ENCODE results near the gene KHK. TPM values are rescaled to one million over a fixed set of nuclear protein-coding genes. Genes with fewer than 3 reads are reported as not detected.

The KHK gene
- total RNA-seq, 2 donors from 2014 or later, result 0.91 to 7.0 TPM

GRCh38 chr2:27138111-27138510 lies 51.5 kb downstream of the KHK start:
- H3K27me3 ChIP-seq (replicated peaks; ENCODE audit: insufficient read depth), result no peaks in the 10 kb centered on the region
- TF ChIP-seq POLR2A (IDR thresholded peaks at IDR 0.05) (no peak), CTCF (IDR thresholded peaks at IDR 0.05) (no peak), POLR2AphosphoS5 (IDR thresholded peaks at IDR 0.05) (no peak)
- H3K9me3 ChIP-seq, result no peaks in the 10 kb centered on the region
- peaks cover 5% of the 10 kb centered on the region for H3K4me1 ChIP-seq (replicated peaks)
- 82% methylated on average over 7 of the region's 7 CpGs for WGBS
- H3K36me3 ChIP-seq, result no peaks in the 10 kb centered on the region
- intact Hi-C loops (cut with DNase I), result no loop called here
- H3K4me3 ChIP-seq, result no peak overlapping the region
- DNase-seq (ENCODE audit: low spot score), result no peak
- H3K27ac ChIP-seq, result no peak overlapping the region

- no peaks in the 10 kb centered on the region for H3K9me3 ChIP-seq
- intact Hi-C loops (cut with DNase I), result no loop called here
- DNase-seq (ENCODE audit: low spot score), result no peak
- 72% methylated on average over 4 of the region's 4 CpGs for WGBS
- TF ChIP-seq CTCF (IDR thresholded peaks at IDR 0.05) (no peak), POLR2A (IDR thresholded peaks at IDR 0.05) (no peak), POLR2AphosphoS5 (IDR thresholded peaks at IDR 0.05) (no peak)
- H3K4me3 ChIP-seq, result no peak within 1 kb of the TSS
- no peak within 1 kb of the TSS for H3K27ac ChIP-seq
- H3K4me1 ChIP-seq (replicated peaks), result no peaks in the 10 kb centered on the region
- no peaks in the 10 kb centered on the region for H3K27me3 ChIP-seq (replicated peaks; ENCODE audit: insufficient read depth)
- H3K36me3 ChIP-seq, result no peaks in the 10 kb centered on the region
These were observed 52.7 kb downstream of the KHK start, which contains the start of gene PRR30 for GRCh38 chr2:27139310-27139709. Gene PRR30 (minus strand): TSS chr2:27139410. CDS start chr2:27138329, 1,081 bp downstream.

- Histone ChIP-seq H3K27me3 (replicated peaks; ENCODE audit: insufficient read depth) (no peaks in the 10 kb centered on the region), H3K9me3 (no peaks in the 10 kb centered on the region), H3K36me3 (no peaks in the 10 kb centered on the region), H3K4me1 (replicated peaks) (no peaks in the 10 kb centered on the region), H3K27ac (no peak overlapping the region), H3K4me3 (no peak overlapping the region)
- no peak for DNase-seq (ENCODE audit: low spot score)
- intact Hi-C loops (cut with DNase I), result no loop called here
- WGBS, result 52% methylated on average over 1 of the region's 1 CpG
- TF ChIP-seq POLR2AphosphoS5 (IDR thresholded peaks at IDR 0.05) (no peak), POLR2A (IDR thresholded peaks at IDR 0.05) (no peak), CTCF (IDR thresholded peaks at IDR 0.05) (no peak)
These were observed 56.7 kb downstream of the KHK start for GRCh38 chr2:27143285-27143684.

GRCh38 chr2:27145682-27146081 lies 59.1 kb downstream of the KHK start:
- no peaks in the 10 kb centered on the region for H3K36me3 ChIP-seq
- H3K4me1 ChIP-seq (replicated peaks), result no peaks in the 10 kb centered on the region
- no peak overlapping the region for H3K27ac ChIP-seq
- intact Hi-C loops (cut with DNase I), result no loop called here
- no peak for DNase-seq (ENCODE audit: low spot score)
- 59% methylated on average over 2 of the region's 2 CpGs for WGBS
- TF ChIP-seq POLR2AphosphoS5 (IDR thresholded peaks at IDR 0.05) (no peak), CTCF (IDR thresholded peaks at IDR 0.05) (no peak), POLR2A (IDR thresholded peaks at IDR 0.05) (no peak)
- no peaks in the 10 kb centered on the region for H3K9me3 ChIP-seq
- no peak overlapping the region for H3K4me3 ChIP-seq
- no peaks in the 10 kb centered on the region for H3K27me3 ChIP-seq (replicated peaks; ENCODE audit: insufficient read depth)

- Histone ChIP-seq H3K9me3 (no peaks in the 10 kb centered on the region), H3K27me3 (replicated peaks; ENCODE audit: insufficient read depth) (no peaks in the 10 kb centered on the region), H3K4me1 (replicated peaks) (no peaks in the 10 kb centered on the region), H3K27ac (no peak overlapping the region), H3K4me3 (no peak overlapping the region), H3K36me3 (no peaks in the 10 kb centered on the region)
- TF ChIP-seq POLR2AphosphoS5 (IDR thresholded peaks at IDR 0.05) (no peak), POLR2A (IDR thresholded peaks at IDR 0.05) (no peak), CTCF (IDR thresholded peaks at IDR 0.05) (no peak)
- intact Hi-C loops (cut with DNase I), result no loop called here
- WGBS, result 96% methylated on average over 8 of the region's 8 CpGs
- DNase-seq (ENCODE audit: low spot score), result no peak
These were observed 61.4 kb downstream of the KHK start for GRCh38 chr2:27147935-27148334.

Measured in prostate gland (tissue), 2 donors.